Fibroblast of skin of left quadriceps (primary cell): ENCODE results near the gene SELP.
"Not testable (repeated sequence)": the region's sequence is repeated elsewhere in the genome, so short reads cannot be mapped to it uniquely, and the experiment has no call there.

Experiments
- DNase-seq, 2 experiments: peaks; one replicate each; pipeline ENCODE4 v3.0.0-alpha.2; 2013; ENCODE audit warnings: low read depth in 2 of 2

SELP gene

DNA sequence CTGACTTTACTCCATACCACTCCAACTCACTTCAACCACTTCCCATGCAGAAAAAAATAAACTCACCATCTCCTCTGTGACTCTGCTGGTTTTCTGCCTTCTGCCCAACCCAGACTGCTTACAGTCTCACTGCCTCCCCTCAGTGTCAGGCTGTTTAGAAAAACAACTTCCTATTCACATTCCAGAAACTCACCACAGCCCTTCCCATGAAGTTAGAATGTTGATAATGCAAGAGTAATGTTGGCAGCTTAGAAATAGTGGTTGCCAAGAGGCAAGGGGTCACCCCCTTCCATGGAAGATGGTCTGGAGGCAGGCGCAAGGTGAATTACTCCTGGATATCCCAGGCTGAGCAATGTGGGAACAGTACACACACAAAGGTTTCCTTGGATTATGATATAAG lies at the start of gene SELP:
TSS of gene SELP (minus strand) at position 119 of the 400 bp plus-strand sequence. CDS start at position 69, 50 bp downstream.
- no peak for DNase-seq

DNA sequence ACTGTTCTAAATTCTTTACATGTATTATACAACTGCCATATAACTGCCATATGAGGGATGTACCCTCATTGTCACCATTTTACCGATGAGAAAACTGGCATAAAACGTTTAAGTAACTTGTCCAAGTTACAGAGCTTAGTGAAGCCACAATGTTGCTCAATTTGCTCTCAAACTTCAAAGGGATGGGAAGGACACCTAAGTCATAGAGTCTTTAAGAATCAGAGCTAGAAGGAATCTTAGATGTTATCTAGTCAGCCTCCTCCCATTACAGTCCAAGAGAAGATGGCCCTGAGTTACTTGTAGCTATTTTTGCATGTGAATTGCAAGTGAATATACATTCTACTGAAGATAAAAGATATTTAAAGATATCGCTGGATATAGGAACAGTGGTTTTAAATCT lies 49.8 kb upstream of the SELP start:
- no peak for DNase-seq

DNA sequence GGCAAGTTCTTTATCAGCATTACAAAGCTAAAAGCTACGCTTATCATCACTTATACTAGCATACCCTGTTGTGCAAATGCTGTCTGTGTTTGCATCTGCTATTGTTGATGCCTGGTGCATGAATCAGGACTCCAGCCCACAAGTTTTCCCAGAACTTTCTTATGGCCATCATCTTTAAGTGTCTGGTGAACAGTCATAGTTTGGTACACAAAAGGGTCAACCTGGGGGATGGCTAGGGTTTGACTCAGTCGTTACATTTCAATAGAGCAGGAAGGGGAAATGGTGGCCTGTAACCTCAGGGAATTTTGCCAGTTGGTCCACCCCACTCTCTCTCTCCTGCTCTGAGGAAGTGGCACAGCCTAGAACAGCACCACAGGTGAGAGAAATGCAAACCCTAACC lies 46.1 kb upstream of the SELP start:
- no peak for DNase-seq

DNA sequence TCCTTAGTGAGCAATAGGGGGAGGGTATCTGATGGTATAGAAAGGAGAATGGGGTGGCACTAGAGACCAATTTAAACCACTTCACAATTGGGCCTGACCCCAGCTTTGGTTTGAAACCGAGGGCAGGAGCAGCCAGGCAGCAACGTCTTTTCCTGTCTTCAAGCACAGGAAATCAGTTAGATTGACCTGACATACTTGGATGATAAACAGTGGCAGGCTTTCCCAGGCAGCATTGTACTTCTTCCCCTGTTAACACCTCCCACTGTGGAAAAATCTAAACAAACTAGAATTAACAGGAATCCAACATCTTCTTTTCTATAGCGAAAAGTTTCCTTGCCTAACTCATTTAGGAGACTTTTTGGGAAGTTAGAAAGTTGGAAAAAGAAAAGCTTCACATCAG lies 40.9 kb upstream of the SELP start:
- DNase-seq: no peak

DNA sequence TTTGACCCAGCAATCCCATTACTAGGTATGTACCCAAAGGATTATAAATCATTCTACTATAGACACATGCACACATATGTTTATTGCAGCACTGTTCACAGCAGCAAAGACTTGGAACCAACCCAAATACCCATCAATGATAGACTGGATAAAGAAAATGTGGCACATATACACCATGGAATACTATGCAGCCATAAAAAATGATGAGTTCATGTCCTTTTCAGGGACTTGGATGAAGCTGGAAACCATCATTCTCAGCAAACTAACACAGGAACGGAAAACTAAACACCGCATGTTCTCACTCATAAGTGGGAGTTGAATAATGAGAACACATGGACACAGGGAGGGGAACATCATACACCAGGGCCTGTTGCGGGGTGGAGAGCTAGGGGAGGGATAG lies 40.3 kb upstream of the SELP start:
- not testable (repeated sequence) for DNase-seq

DNA sequence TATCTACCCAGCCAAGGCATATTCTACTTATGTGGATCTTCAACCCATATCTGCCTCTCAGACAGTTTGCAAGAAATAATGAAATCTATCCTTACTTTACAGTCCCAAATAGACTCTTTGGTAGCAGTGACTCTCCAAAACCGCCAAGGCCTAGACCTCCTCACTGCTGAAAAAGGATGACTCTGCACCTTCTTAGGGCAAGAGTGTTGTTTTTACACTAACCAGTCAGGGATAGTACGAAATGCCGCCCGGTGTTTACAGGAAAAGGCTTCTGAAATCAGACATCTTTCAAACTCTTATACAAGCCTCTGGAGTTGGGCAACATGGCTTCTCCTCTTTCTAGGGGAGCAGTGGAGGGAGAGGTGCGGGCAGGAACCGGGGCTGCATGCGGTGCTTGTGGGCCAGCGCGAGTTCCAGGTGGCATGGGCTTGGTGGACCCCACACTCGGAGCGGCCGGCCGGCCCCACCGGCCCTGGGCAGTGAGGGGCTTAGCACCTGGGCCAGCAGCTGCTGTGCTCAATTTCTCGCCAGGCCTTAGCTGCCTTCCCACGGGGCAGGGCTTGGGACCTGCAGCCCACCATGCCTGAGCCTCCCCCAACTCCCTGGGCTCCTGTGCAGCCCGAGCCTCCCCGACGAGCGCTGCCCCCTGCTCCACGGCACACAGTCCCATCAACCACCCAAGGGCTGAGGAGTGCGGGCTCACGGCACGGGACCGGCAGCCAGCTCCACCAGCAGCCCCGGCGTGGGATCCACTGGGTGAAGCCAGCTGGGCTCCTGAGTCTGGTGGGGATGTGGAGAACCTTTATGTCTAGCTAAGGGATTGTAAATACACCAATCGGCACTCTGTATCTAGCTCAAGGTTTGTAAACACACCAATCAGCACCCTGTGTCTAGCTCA lies 38.0 kb upstream of the SELP start:
- not testable (repeated sequence) for DNase-seq

DNA sequence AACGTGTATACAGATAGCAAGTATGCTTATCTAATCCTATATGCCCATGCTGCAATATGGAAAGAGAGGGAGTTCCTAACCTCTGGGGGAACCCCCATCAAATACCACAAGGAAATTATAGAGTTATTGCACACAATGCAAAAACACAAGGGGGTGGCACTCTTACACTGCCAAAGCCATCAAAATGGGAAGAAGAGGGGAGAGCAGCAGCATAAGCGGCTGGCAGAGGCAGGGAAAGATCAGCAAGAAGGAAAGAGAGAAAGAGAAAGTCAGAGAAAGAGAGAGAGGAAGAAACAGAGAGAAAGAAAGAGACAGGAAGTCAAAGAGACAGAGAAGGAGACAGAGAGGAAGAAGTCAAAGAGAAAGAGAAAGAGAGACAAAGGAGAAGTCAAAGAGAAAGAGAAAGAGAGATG lies 37.3 kb upstream of the SELP start:
- not testable (repeated sequence) for DNase-seq

DNA sequence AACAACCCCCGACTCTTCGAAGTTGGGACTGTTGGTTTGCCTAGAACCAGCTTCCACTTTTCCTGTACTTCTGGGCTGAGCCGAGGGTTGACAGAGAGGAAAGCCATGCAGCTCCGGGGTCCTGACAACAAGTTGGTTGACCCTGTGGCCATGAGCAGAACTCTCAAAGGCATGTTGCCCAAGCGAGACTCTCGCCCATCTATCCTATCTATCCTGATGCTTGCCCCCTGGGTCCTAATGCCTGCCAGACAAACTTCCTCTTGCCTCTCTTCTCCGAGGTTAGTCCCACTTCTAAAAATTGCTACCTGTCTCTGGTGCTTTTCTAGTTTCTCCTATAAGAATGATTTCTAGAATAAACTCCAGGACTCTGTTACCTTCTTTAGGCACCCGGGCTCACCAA lies 32.8 kb upstream of the SELP start:
- not testable (repeated sequence) for DNase-seq

DNA sequence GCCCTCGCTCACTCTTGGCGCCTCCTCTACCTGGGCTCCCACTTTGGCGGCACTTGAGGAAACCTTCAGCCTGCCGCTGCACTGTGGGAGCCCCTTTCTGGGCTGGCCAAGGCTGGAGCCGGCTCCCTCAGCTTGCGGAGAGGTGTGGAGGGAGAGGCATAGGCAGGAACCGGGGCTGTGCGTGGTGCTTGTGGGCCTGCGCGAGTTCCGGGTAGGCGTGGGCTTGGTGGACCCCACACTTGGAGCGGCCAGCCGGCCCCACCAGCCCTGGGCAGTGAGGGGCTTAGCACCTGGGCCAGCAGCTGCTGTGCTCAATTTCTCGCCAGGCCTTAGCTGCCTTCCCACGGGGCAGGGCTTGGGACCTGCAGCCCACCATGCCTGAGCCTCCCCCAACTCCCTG lies 31.1 kb upstream of the SELP start:
- not testable (repeated sequence) for DNase-seq

DNA sequence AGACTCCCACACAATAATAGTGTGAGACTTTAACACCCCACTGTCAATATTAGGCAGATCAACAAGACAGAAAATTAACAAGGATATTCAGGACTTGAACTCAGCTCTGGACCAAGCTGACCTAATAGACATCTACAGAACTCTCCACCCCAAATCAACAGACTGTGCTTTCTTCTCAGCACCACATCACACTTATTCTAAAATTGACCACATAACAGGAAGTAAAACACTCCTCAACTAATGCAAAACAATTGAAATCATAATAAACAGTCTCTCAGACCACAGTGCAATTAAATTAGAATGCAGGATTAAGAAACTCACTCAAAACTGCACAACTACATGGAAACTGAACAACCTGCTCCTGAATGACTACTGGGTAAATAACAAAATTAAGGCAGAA lies 28.9 kb upstream of the SELP start:
- DNase-seq: not testable (repeated sequence)

DNA sequence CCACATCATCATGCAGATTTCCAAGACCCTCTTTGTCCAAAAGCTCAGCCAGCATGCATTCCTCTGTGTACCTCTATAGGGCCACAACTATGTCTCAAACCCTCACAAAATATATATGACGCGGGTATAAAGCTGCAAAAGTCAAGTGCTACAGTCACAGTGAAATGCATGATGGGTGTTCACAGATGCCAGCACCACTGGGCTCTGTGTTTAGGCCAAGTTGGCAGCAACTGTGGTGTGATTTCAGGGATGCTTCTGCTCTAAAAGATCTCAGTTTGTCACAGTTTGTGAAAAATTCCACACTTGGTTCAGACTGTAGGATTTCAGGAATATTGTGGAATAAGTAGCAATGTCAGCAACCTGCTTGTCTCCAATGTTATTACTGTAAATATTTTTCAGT lies 23.9 kb upstream of the SELP start:
- no peak for DNase-seq

DNA sequence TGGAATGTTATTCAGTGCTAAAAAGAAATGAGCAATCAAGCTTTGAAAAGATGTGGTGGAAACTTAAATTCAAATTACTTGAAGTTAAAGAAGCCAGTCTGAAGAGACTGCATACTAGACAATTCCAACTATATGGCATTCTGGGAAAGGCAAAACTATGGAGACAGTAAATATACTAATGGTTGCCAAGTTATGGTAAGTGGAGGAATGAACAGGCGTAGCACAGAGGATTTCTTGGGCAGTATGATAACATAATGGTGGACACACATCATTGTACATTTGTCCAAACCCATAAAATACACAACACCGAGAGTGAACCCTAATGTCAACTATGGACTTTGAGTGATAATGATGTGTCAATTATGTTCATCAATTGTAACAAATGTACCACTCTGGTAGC lies 21.1 kb upstream of the SELP start:
- DNase-seq: no peak

DNA sequence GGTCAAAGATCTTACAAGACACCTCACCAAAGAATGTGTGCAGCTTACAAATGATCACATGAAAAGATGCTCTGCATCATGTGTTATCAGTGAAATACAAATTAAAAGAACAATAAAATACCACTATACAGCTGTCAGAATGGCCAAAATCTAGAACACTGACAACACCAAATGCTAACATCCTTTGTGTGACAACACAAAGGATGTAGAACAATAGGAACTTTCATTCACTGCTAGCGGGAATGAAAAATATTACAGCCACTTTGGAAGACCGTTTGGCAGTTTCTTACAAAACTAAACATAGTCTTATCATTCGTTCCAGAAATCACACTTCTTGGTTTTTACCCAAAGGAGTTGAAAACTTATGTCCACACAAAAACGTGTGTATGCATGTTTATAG lies 20.6 kb upstream of the SELP start:
- no peak for DNase-seq

DNA sequence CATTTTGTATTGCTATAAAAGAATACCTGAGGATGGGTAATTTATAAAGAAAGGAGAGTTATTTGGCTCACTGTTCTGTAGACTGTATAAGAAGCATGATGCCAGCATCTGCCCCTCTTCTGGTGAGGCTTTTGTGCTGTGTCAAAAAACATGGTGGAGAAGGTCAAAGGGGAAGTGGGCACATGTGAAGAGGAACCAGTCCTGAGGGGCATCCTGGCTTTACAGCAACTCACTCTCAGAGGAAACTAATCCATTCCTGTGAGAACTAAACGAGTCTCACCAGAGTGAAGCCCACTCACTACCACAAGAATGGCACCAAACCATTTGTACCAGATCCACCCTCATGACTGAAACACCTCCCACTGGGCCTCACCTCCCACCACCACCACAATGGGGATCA lies 18.8 kb upstream of the SELP start:
- DNase-seq: no peak

DNA sequence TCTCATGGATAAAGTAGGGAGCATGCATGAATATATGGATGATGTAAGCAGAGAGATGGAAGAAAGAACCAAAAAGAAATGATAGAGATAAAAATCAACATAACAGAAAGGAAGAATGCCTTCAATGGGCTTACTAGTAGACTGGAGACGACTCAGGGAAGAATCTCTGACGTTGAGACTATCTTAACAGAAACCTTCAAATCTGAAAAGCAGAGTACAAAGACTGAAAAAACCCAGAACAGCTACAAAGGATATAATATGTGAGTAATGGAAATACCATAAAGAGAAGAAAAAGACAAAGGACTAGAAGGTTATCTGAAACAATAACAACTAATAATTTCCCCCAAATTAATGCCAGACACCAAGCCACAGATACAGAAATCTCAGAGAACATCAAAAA lies 18.3 kb upstream of the SELP start:
- DNase-seq: no peak

DNA sequence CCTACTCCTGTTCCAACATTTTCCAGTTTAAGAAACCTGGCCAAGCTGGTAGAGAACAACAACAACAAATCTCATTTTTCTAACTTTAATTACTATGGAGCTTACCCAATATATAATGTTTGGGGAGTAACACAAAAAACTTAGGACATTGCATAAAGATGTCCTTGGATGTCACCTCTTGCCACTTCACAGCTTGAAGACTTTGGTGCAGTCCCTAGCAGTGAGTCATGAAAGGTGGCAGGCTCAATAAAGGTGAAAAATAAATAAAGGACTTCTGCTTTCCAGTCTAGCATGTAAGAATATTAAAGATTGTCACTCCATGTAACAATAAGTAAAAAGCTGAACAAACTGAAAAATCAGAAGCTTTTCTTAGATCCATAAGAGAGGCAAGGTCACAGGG lies 17.6 kb upstream of the SELP start:
- DNase-seq: no peak

DNA sequence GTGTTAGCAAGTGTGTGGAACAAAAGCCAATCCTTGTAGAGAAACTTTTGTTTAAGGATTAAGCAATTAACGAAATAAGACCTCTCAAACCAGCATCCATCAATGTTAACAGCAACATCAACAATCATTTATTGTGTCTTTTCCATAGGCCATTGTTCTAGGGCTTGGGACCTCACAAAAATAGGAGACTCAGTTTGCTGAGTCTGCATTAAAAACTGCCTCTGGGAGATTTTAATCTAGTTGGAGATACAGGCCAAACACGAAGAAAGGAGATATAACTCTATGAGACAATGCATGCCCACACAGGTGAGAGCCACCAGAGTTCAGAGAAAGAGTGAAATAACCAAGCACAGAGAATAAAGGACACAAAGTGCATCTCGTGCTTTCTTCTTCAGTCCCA lies 14.4 kb upstream of the SELP start:
- no peak for DNase-seq

DNA sequence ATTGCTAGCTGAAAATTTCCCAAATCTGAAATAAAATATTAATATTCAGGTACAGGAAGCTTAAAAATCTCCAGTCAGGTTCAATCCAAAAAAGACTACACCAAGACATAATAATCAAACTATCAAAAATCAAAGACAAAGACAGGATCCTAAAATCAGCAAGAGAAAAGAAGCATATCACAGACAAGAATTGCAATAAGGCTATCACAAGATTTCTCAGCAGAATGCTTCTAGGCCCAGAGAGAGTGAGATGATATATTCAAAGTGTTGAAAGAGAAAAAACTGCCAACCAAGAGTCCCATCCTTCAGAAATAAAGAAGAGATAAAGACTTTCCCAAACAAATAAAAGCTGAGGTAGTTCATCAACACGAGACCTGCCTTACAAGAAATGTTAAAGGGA lies 5.0 kb upstream of the SELP start:
- DNase-seq: no peak

DNA sequence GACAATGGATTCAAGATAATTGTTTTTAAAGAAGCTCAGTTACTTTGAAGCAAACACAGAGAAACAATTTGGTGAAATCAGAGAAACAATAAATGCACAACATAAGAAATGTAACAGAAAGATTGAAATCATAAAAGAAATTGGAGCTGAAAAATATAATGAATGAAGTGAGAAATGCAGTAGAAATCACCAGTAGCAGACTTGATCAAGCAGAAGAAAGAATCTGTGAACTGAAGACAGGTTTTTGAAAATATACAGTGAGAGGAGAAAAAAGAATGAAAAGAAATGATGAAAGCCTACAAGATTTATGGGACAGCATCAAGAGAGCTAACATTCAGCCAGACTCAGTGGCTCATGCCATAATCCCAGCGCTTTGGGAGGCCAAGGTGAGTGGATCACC lies 4.2 kb upstream of the SELP start:
- no peak for DNase-seq

DNA sequence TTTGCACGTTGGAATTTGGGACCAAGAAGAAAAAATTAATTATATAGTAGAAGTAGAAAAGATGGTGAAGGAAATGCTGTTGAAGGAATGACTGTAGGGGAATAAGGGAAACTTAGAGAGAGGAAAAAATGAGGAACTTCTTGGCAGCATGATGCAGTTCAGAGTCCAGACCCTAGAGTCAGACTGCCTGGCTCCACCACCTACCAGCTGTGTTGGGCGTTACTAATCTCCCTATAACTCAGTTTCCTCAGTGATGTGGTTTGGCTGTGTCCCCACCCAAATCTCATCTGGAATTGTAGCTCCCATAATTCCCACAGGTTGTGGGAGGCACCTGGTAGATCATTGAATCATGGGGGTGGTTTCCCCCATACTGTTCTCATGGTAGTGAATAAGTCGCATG lies 1.3 kb upstream of the SELP start:
- no peak for DNase-seq

DNA sequence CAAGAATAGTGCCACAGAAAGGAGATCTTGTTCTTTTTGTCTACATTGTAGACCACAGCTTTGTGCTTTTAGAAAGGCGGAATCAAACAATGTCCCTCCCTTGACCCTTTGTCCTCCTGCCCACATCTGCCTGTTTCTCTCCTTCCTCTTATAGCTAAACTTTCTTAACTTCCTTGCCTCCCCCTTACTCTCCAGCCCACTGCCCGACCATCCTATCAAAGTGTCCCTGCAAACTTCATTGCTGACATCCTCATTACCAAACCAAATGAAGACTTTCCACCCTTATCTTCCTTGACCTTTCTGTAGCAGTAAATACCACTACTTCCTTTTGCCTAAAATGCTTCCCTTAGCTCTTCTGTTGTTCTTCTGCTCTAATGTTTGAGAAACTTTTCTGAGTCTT lies 5.0 kb downstream of the SELP start:
- DNase-seq: no peak

DNA sequence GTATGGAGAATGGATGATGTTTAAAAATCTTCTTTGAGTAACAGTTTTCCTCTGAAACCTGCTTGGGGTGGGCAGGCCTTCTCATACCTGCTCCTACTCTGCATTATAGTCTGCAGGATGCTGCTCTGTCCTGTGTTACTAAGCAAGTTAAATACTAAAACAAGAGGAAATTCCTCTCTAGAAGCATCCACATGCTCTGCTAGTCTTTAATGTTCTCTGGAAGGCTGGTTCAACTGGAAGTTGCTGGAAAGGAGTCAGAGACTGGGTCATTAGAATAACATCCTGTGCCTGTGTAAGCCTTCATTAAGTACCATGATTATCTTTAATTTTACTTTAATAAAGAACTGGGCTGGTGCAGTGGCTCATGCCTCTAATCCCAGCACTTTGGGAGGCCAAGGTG lies 5.8 kb downstream of the SELP start:
- no peak for DNase-seq

DNA sequence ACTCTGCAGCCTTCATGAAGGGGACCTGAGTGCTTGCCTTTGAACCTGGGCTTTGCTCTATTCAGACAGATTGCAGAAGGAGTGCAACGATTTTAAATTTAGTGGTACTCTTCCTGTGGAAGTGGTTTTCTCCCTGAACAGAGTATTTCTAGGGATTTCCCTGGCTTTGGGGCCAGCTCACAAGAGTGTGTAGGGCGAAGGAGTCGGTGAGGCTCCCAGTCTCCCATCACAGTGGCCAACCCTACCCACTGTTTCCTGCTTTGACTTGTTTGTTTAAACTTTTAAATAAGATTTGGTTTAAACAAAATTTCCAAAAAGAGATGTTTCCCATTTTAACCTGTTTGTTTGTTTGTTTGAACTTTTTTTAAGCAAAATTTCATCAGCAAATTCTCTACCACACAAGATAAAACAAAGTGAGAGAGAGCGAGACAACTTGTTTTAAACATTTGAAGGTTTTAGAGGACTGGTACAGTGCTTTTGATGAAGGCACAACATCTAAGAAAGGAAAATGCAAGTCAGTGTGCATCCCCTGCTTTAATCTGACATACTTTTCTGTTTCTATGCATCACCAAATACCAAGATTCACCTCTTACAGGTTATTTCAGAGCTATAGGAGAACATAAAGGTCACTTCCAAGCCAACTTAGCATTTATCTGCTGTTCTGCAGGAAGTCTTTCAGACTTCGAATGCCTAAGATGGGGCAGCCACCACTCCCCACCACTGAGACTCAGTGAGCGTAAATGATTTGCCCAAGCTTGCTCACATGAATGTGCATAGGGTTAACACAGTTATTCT lies 6.6 kb downstream of the SELP start:
- DNase-seq: no peak
